ENCODE results near the gene SLC25A38.

The SLC25A38 gene

GRCh38 chr3:39378088-39378487, 5.1 kb upstream of the SLC25A38 start:
- FAIRE-seq: no peak

GRCh38 chr3:39378957-39379777, 4.0 kb upstream of the SLC25A38 start:
- FAIRE-seq: no peak

- FAIRE-seq: no peak
Observed at GRCh38 chr3:39379778-39380155, 3.4 kb upstream of the SLC25A38 start.

GRCh38 chr3:39381432-39381831, 1.7 kb upstream of the SLC25A38 start:
- FAIRE-seq: no peak

GRCh38 chr3:39383881-39384664, 903 bp downstream of the SLC25A38 start:
- FAIRE-seq: peak; percentile 9

- FAIRE-seq: no peak
Observed at GRCh38 chr3:39384665-39385000, 1.5 kb downstream of the SLC25A38 start.

GRCh38 chr3:39385456-39386090, 2.4 kb downstream of the SLC25A38 start:
- FAIRE-seq: no peak

- FAIRE-seq: no peak
Observed at GRCh38 chr3:39386318-39386717, 3.1 kb downstream of the SLC25A38 start.

GRCh38 chr3:39387411-39387975, 4.3 kb downstream of the SLC25A38 start:
- FAIRE-seq: no peak

GRCh38 chr3:39388153-39388552, 5.0 kb downstream of the SLC25A38 start:
- no peak for FAIRE-seq

GRCh38 chr3:39388741-39389248, 5.6 kb downstream of the SLC25A38 start:
- no peak for FAIRE-seq

- no peak for FAIRE-seq
Observed at GRCh38 chr3:39390181-39390580, 7.0 kb downstream of the SLC25A38 start.

GRCh38 chr3:39396690-39397089, 13.5 kb downstream of the SLC25A38 start:
- no peak for FAIRE-seq

- no peak for FAIRE-seq
Observed at GRCh38 chr3:39398700-39399099, 15.5 kb downstream of the SLC25A38 start.

- FAIRE-seq: no peak
Observed at GRCh38 chr3:39401983-39402382, 18.8 kb downstream of the SLC25A38 start.

- no peak for FAIRE-seq
Observed at GRCh38 chr3:39404943-39405686, 21.9 kb downstream of the SLC25A38 start.

GRCh38 chr3:39405687-39406367, 22.7 kb downstream of the SLC25A38 start:
- no peak for FAIRE-seq

- peak; percentile 94 for FAIRE-seq
Observed at GRCh38 chr3:39406368-39407258, 23.4 kb downstream of the SLC25A38 start, which contains the start of gene RPSA. Gene RPSA, plus strand, starts transcription at chr3:39406720. Its CDS starts 934 bp downstream, at chr3:39407654.

- no peak for FAIRE-seq
Observed at GRCh38 chr3:39407259-39407629, 24.1 kb downstream of the SLC25A38 start.

GRCh38 chr3:39407773-39408492, 24.8 kb downstream of the SLC25A38 start:
- no peak for FAIRE-seq

Measured in A204.1 (cell line).